Limb (tissue), 2 donors: ENCODE results near the gene VPS4A.

Experiments
- DNase-seq, 2 donors: peaks; one replicate each; pipeline ENCODE4 v3.0.0-alpha.2; 2016; ENCODE audit errors: extremely low spot score in 2 of 2

Gene VPS4A

DNA sequence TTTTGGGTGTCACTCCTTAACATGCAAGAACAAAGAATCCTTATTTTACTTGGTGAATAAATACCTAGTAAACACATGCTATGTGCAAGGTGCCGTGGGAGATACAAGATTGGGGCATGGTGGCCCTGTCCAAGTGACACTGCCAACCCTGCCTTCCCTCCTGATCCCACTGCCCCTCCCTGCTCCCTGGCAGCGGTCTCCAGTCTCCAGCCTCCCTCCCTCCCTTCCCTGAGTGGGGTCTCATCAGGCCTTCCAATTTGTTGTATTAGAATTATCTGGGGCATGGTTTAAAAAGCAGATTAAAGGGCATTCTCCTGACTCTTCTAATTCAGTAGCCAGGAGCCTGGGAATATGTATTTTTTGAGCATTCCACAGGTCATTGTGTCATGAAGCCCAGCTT lies 52.9 kb downstream of the VPS4A start:
- no peak for DNase-seq

DNA sequence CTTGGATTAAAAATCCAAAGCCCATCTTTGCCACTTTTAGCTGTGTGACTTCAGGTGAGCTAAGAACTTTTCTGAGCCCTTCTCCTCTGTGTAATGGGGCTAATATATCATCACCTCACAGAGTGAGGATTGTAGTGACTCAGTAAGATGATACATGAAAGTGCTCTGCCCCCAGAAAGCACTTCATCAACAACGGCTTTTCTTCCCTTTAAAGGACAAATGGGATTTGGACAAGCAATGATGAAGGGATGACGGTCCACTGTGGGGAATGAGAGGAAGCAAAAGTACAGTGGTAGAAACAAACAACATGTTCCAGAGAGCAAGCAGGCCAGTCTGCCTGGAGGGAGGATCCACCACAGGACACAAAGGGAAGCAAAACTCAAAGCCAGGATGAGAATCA lies 54.8 kb downstream of the VPS4A start:
- no peak for DNase-seq

DNA sequence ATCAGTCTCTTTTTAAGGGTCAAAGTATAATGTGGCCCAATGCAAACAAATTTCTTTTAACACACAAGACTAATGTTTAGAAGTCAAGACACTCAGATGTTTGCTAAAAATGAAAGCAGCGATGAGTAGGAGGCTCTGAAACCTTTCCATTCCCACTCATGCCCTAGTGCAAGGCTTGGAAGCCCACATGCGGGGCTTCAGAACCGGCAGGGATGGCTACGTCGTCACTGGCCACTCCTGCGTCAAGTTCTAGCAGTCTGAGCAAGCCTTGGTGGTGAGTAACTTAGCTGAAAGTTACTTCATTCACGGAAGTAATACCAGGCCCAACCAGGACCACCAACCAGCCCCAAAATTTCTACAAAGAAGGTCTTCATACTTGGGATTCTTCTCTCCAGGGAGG lies 55.3 kb downstream of the VPS4A start:
- no peak for DNase-seq

DNA sequence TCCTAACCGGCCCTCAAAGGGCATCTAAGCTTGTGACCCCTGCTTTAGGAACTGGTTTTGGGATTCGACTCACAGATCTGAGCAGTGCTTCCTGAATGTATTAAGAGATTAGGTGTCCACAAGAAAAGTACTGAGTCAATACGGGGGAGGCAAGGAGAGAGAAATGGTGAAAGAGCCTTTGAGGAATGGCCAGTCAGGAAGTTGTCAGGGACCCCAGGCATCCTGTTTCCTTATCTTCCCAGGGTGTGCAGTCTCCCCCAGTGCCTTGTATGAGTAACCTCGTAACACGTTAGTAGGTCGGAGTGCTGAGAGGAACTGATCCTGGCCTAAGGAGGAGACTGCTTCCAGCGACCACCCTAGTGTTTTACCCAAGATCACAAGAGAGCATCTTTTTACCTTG lies 56.8 kb downstream of the VPS4A start:
- DNase-seq = no peak

DNA sequence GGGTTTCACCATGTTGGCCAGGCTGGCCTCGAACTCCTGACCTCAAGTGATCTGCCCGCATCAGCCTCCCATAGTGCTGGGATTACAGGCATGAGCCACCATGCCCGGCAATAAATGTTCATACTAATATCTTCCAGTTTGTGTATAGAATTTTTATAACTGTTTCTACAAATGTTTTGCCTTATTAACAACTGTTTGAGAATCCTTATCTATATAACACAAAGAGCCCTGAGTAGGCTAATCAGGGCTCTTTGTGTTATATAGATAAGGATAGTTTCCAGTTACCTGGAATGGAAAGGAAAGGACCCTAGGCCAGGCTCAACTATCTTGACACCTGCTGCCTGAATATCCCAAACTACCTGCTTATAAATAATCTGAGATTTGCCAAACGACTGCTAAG lies 57.7 kb downstream of the VPS4A start:
- DNase-seq = no peak

DNA sequence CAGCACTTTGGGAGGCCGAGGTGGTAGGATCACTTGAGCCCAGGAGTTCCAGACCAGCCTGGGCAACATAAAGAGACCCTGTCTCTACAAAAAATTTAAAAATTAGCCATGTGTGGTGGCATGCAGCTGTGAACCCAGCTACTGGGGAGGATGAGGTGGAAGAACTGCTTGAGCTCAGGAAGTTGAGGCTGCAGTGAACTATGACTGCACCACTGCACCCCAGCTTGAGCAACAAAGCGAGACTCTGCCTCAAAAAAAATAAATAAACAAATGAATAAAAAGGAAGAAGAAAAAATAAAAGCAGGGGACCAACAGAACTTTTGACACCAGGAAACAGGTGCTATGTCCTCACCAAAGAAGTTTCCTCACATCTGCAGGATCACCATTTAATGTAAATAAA lies 60.4 kb downstream of the VPS4A start:
- no peak for DNase-seq

DNA sequence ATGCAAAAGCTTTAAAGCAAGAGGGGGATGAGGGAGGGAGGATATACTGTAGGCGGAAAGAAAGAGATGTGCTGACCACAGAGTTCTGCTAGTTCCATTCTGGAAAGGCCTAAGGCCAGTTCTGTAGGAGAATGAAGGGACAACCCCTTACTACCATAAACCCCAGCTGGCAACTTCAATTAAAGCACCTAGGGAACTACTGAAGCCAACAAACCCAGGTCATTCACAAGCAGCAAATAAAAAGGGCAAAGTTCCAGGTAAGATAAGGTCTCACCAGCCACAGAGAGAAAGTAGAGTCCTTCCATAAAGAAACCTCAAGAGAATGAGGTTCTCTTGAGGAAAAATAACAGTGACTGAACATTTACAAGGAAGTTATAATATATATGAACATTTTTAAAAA lies 61.9 kb downstream of the VPS4A start:
- no peak for DNase-seq
